Measurements from ENCODE around the gene THSD7B. TPM values are rescaled to one million over a fixed set of nuclear protein-coding genes. Genes with fewer than 3 reads are reported as not detected.

Gene THSD7B
- total and polyA plus RNA-seq, 2 of the 8 experiments (the other 6 are each of a cell fraction or from before 2014, with no cell fraction given): 0.60 to 2.9 TPM

DNA sequence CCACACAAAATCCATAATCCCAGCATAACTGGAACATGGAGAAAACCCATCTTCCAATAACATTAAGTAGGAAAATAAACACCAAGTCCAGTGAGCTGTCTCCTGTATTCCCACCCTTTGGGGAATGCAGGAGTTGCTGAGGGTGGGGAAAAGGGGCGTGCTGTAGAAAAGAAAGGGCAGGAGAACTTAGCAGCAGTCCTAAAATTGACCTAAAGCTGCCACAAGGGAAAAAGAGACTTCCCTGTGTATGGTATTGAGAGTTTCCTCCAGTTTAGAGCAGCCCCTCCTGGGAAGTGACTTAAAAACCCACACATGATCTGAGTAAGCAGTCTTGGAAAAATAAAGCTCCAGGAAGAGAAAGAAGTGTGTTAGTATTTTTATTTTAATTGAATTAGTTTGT lies 428.8 kb downstream of the THSD7B start:
- Histone ChIP-seq H3K79me2 (ENCODE audit: control insufficient read depth in 1 of 2, insufficient read depth in 2 of 2, low read length in 2 of 2) (no peaks in the 10 kb centered on the region), H3K9me3 (ENCODE audit: insufficient read depth in 2 of 2, low read depth in 1 of 2, low read length in 1 of 2) (no peaks in the 10 kb centered on the region), H2BK120ac (replicated peaks; ENCODE audit: low read depth, low read length) (no peak overlapping the region), H3K14ac (ENCODE audit: insufficient read length) (no peak overlapping the region), H4K5ac (ENCODE audit: insufficient read length, low read depth, low read length) (no peak overlapping the region), H3K56ac (replicated peaks; ENCODE audit: insufficient read length, low read depth, low read length) (no peak overlapping the region), H3K18ac (ENCODE audit: extremely low read depth, low read length) (no peak overlapping the region), H3K4me2 (ENCODE audit: insufficient read depth in 1 of 2, low read depth in 2 of 2, low read length in 2 of 2) (no peak overlapping the region; a peak in 1 of 4 replicates), H3K4me1 (replicated peaks in 1 of 4; ENCODE audit: control insufficient read depth in 3 of 4, insufficient read depth in 4 of 4, low read length in 3 of 4) (peaks cover 0 to 4% (median 0%) of the 10 kb centered on the region in 4 experiments; a peak in 3 of 7 replicates), H3K23me2 (ENCODE audit: low read depth, low read length) (no peaks in the 10 kb centered on the region), H3K23ac (ENCODE audit: insufficient read length) (no peak overlapping the region), H3K27ac (ENCODE audit: low read depth, low read length) (no peak overlapping the region), H3K4ac (replicated peaks; ENCODE audit: insufficient read length, low read depth, low read length) (no peak overlapping the region), H4K8ac (ENCODE audit: extremely low read depth, insufficient read depth, low read length) (no peak overlapping the region), H4K91ac (replicated peaks; ENCODE audit: insufficient read length, low read length) (no peak overlapping the region), H3K9ac (replicated peaks in 1 of 4; ENCODE audit: extremely low read depth in 1 of 4, low read depth in 3 of 4, low read length in 3 of 4) (no peak overlapping the region), H2BK20ac (ENCODE audit: low read length) (no peak overlapping the region), H2BK5ac (ENCODE audit: low read depth, low read length) (no peak overlapping the region), H2AK5ac (ENCODE audit: low read depth, low read length) (no peak overlapping the region), H2AFZ (ENCODE audit: low read length) (no peak overlapping the region), H3K36me3 (ENCODE audit: control insufficient read depth in 2 of 4, insufficient read depth in 4 of 4, low read length in 3 of 4) (no peaks in the 10 kb centered on the region), H3K27me3 (replicated peaks in 1 of 4; ENCODE audit: control insufficient read depth in 3 of 4, extremely low read depth in 1 of 4, insufficient read depth in 3 of 4, low read length in 3 of 4) (peaks cover 0 to 3% (median under 1%) of the 10 kb centered on the region in 4 experiments; a peak in 2 of 7 replicates), H4K20me1 (replicated peaks in 1 of 2; ENCODE audit: control insufficient read depth in 1 of 2, insufficient read depth in 2 of 2, low read length in 2 of 2) (no peaks in the 10 kb centered on the region), H2BK15ac (ENCODE audit: low read length) (no peak overlapping the region), H2BK12ac (ENCODE audit: low read depth, low read length) (no peak overlapping the region), H3K79me1 (ENCODE audit: low read depth, low read length) (no peaks in the 10 kb centered on the region), H3K4me3 (ENCODE audit: extremely low read depth in 1 of 4, insufficient read depth in 2 of 4, low read depth in 3 of 4, low read length in 4 of 4) (no peak overlapping the region)
- no peak for FAIRE-seq
- POLR2A ChIA-PET (ENCODE audit: partially characterized antibody): interaction anchor here (0.6 kb wide), 1 partner anchor 35 kb away, joined by 3 read pairs; no protein-coding TSS in a partner anchor
- 29% methylated on average over 1 of the region's 1 CpG; no CpG with 5 or more reads in 1 of the 2 experiments for WGBS, 2 experiments (ENCODE audit: extremely low coverage in 1 of 2, insufficient coverage in 1 of 2, insufficient read length in 1 of 2, insufficient replicate concordance in 2 of 2, low coverage in 1 of 2, low lambda C conversion rate in 2 of 2, missing lambda C conversion rate in 1 of 2)
- CTCF ChIA-PET (ENCODE audit: partially characterized antibody): interaction anchor here (0.8 to 1.4 kb wide), 4 partner anchors 13 to 249 kb away, joined by 3 read pairs; no protein-coding TSS in a partner anchor
- DNase-seq (ENCODE audit: low read depth in 1 of 2, low spot score in 2 of 2): no peak
- TF ChIP-seq GTF2F1 (IDR thresholded peaks at IDR 0.05; ENCODE audit: borderline replicate concordance, low read depth, low read length) (no peak), HDAC6 (IDR thresholded peaks at IDR 0.05; ENCODE audit: low read depth, low read length) (no peak), TAF7 (optimal IDR thresholded peaks at IDR 0.05; ENCODE audit: borderline replicate concordance, low read depth, low read length) (no peak), KDM4A (IDR thresholded peaks at IDR 0.05; ENCODE audit: low read depth, low read length, severe bottlenecking) (no peak), MAFK (IDR thresholded peaks at IDR 0.05; ENCODE audit: low read depth, low read length) (no peak), TEAD4 (IDR thresholded peaks at IDR 0.05; ENCODE audit: low read depth, low read length) (no peak), JUND (IDR thresholded peaks at IDR 0.05; ENCODE audit: low read length) (no peak), BACH1 (IDR thresholded peaks at IDR 0.05; ENCODE audit: low read length) (no peak), ZNF274 (IDR thresholded peaks at IDR 0.05; ENCODE audit: borderline replicate concordance, extremely low read depth, low read length) (no peak), EP300 (IDR thresholded peaks at IDR 0.05; ENCODE audit: borderline replicate concordance in 1 of 2, low read depth in 2 of 2, low read length in 2 of 2) (no peak), SP1 (IDR thresholded peaks at IDR 0.05; ENCODE audit: low read depth, low read length) (no peak), HDAC2 (IDR thresholded peaks at IDR 0.05; ENCODE audit: borderline replicate concordance in 1 of 2, low read depth in 2 of 2, low read length in 2 of 2) (no peak), CBX5 (IDR thresholded peaks at IDR 0.05; ENCODE audit: low read depth, low read length) (no peak)
